H9 (cell line): Measurements from ENCODE around the gene ANK2. TPM values are rescaled to one million over a fixed set of nuclear protein-coding genes. Genes with fewer than 3 reads are reported as not detected.

Experiments used
- DNase-seq: peaks from one replicate; pipeline ENCODE4 v3.0.0-alpha.2; 2017
- H2AFZ ChIP-seq: one replicate; pipeline ENCODE4 v1.6.1; 2013; ENCODE audit warnings: mild to moderate bottlenecking, low read length, control low read depth, moderate library complexity
- H2AK5ac ChIP-seq: 2 replicates; pipeline ENCODE4 v1.6.1; 2013; ENCODE audit warnings: low read length, control low read depth, mixed read lengths; ENCODE audit not compliant: insufficient read length
- H2BK120ac ChIP-seq: one replicate; pipeline ENCODE4 v1.6.1; 2013; ENCODE audit warnings: low read depth, mild to moderate bottlenecking, low read length, control low read depth, inconsistent platforms; ENCODE audit not compliant: poor library complexity, severe bottlenecking
- H2BK12ac ChIP-seq: 2 replicates; pipeline ENCODE4 v1.6.1; 2013; ENCODE audit warnings: low read length, control low read depth, mixed read lengths, low read depth; ENCODE audit not compliant: insufficient read length
- H2BK15ac ChIP-seq: 2 replicates; pipeline ENCODE4 v1.6.1; 2013; ENCODE audit warnings: low read depth, low read length, control low read depth
- H2BK20ac ChIP-seq: one replicate; pipeline ENCODE4 v1.6.1; 2013; ENCODE audit warnings: low read depth, mild to moderate bottlenecking, low read length, control low read depth, inconsistent platforms; ENCODE audit not compliant: poor library complexity, severe bottlenecking
- H2BK5ac ChIP-seq: 2 replicates; pipeline ENCODE4 v1.6.1; 2013; ENCODE audit warnings: low read length, control low read depth, mixed read lengths; ENCODE audit not compliant: insufficient read length
- H3K14ac ChIP-seq: 2 replicates; pipeline ENCODE4 v1.6.1; 2013; ENCODE audit warnings: low read length, control low read depth; ENCODE audit not compliant: insufficient read depth
- H3K18ac ChIP-seq: 2 replicates; pipeline ENCODE4 v1.6.1; 2013; ENCODE audit warnings: low read depth, mild to moderate bottlenecking, mixed read lengths, low read length, control low read depth; ENCODE audit not compliant: insufficient read length
- H3K23ac ChIP-seq: 2 replicates; pipeline ENCODE4 v1.6.1; 2013; ENCODE audit warnings: low read length, control low read depth, mixed read lengths, low read depth; ENCODE audit not compliant: insufficient read length
- H3K23me2 ChIP-seq: 2 replicates; pipeline ENCODE4 v1.6.1; 2013; ENCODE audit warnings: low read depth, mild to moderate bottlenecking, mixed read lengths, low read length, control low read depth; ENCODE audit not compliant: insufficient read length, poor library complexity, severe bottlenecking
- H3K27ac ChIP-seq: 2 replicates; pipeline ENCODE4 v1.5.1; 2013; ENCODE audit warnings: low read length, control low read depth, mixed read lengths, low read depth; ENCODE audit not compliant: insufficient read length
- H3K27me3 ChIP-seq: 2 replicates; pipeline ENCODE4 v1.6.1; 2013; ENCODE audit warnings: low read length, control low read depth, inconsistent platforms; ENCODE audit not compliant: insufficient read depth
- H3K4ac ChIP-seq: 2 replicates; pipeline ENCODE4 v1.6.1; 2013; ENCODE audit warnings: low read depth, mild to moderate bottlenecking, control low read depth, inconsistent platforms, low read length, moderate library complexity
- H3K4me1 ChIP-seq: 2 replicates; pipeline ENCODE4 v1.6.1; 2013; ENCODE audit warnings: low read length, control low read depth, inconsistent platforms; ENCODE audit not compliant: insufficient read depth
- H3K4me2 ChIP-seq: 2 replicates; pipeline ENCODE4 v1.6.1; 2013; ENCODE audit warnings: low read length, control low read depth, mixed read lengths; ENCODE audit not compliant: insufficient read length, insufficient read depth
- H3K56ac ChIP-seq: 2 replicates; pipeline ENCODE4 v1.6.1; 2013; ENCODE audit warnings: low read depth, mild to moderate bottlenecking, mixed read lengths, low read length, control low read depth; ENCODE audit not compliant: insufficient read length
- H3K79me1 ChIP-seq: 2 replicates; pipeline ENCODE4 v1.6.1; 2013; ENCODE audit warnings: low read depth, mild to moderate bottlenecking, moderate library complexity, low read length, control low read depth, inconsistent platforms; ENCODE audit not compliant: insufficient read depth, poor library complexity, severe bottlenecking
- H3K79me2 ChIP-seq: 2 replicates; pipeline ENCODE4 v1.6.1; 2013; ENCODE audit warnings: low read length, control low read depth, inconsistent platforms; ENCODE audit not compliant: insufficient read depth
- H3K9ac ChIP-seq: 2 replicates; pipeline ENCODE4 v1.6.1; 2013; ENCODE audit warnings: low read length, control low read depth, mixed read lengths; ENCODE audit not compliant: insufficient read length; ENCODE audit errors: extremely low read depth
- H3K9me3 ChIP-seq: one replicate; pipeline ENCODE4 v1.6.1; 2013; ENCODE audit warnings: low read depth, low read length, inconsistent platforms; ENCODE audit not compliant: control insufficient read depth
- H3T11ph ChIP-seq: one replicate; pipeline ENCODE4 v1.6.1; 2013; ENCODE audit warnings: mild to moderate bottlenecking, low read length, control low read depth, inconsistent platforms
- H4K20me1 ChIP-seq: one replicate; pipeline ENCODE4 v1.6.1; 2013; ENCODE audit not compliant: control insufficient read depth, insufficient read length, insufficient read depth
- H4K5ac ChIP-seq: 2 replicates; pipeline ENCODE4 v1.6.1; 2013; ENCODE audit warnings: low read depth, mild to moderate bottlenecking, mixed read lengths, low read length, control low read depth; ENCODE audit not compliant: insufficient read length
- H4K8ac ChIP-seq: replicated peaks from 2 replicates; pipeline ENCODE4 v1.6.1; 2013; ENCODE audit warnings: low read length, control low read depth, mixed read lengths, low read depth; ENCODE audit not compliant: insufficient read length
- H4K91ac ChIP-seq: 2 replicates; pipeline ENCODE4 v1.6.1; 2013; ENCODE audit warnings: low read depth, mild to moderate bottlenecking, moderate library complexity, mixed read lengths, low read length, control low read depth; ENCODE audit not compliant: insufficient read length
- H3K27ac Mint-ChIP-seq, 3 experiments: 2 replicates in 2 of 3; 3 replicates in 1 of 3; pipeline ENCODE4 v1.8.0; 2020 to 2021; ENCODE audit warnings: mixed read lengths in 3 of 3, mild to moderate bottlenecking in 1 of 3, moderate library complexity in 1 of 3
- H3K27me3 Mint-ChIP-seq: 2 replicates; pipeline ENCODE4 v1.8.0; 2021; ENCODE audit warnings: low read depth, mild to moderate bottlenecking, moderate library complexity, mixed read lengths
- H3K36me3 Mint-ChIP-seq, 3 experiments: 2 replicates in 2 of 3; 3 replicates in 1 of 3; pipeline ENCODE4 v1.8.0; 2020 to 2021; ENCODE audit warnings: low read depth in 3 of 3, mixed read lengths in 3 of 3; ENCODE audit not compliant: insufficient read depth in 1 of 3
- H3K4me1 Mint-ChIP-seq, 2 experiments: 2 replicates each; pipeline ENCODE4 v1.8.0; 2020; ENCODE audit warnings: mixed read lengths in 2 of 2
- H3K4me3 Mint-ChIP-seq, 2 experiments: 2 replicates in 1 of 2; 3 replicates in 1 of 2; pipeline ENCODE4 v1.8.0; 2020 to 2021; ENCODE audit warnings: mild to moderate bottlenecking in 2 of 2, mixed read lengths in 2 of 2, moderate library complexity in 1 of 2
- H3K9me3 Mint-ChIP-seq, 2 experiments: 2 replicates in 1 of 2; 3 replicates in 1 of 2; pipeline ENCODE4 v1.8.0; 2020; ENCODE audit warnings: mild to moderate bottlenecking in 2 of 2, mixed read lengths in 2 of 2, moderate library complexity in 1 of 2
- WGBS: extraction: QIAGEN DNeasy Blood & Tissue Kit; methylation state at CpG from one replicate; pipeline ENCODE4 v1.1.7; 2013; ENCODE audit warnings: missing lambda C conversion rate, low lambda C conversion rate, mixed read lengths; ENCODE audit not compliant: insufficient read length; ENCODE audit errors: extremely low coverage; 5-methylcytosine and 5-hydroxymethylcytosine counted together
- total RNA-seq: library from RNA; stranded (reverse); gene quantifications from 2 replicates; pipeline ENCODE4 v1.2.1, GENCODE V29; 2021
- TF ChIP-seq, protein P1 (sequence below): fragments of 200-600 bp; sonication (generic); conservative IDR thresholded peaks from 3 replicates; pipeline ENCODE4 v1.8.0; 2021; ENCODE audit warnings: antibody characterized with exemption, mild to moderate bottlenecking

ANK2 gene
- total RNA-seq, 1 experiment from 2014 or later, result 36.8 TPM

DNA sequence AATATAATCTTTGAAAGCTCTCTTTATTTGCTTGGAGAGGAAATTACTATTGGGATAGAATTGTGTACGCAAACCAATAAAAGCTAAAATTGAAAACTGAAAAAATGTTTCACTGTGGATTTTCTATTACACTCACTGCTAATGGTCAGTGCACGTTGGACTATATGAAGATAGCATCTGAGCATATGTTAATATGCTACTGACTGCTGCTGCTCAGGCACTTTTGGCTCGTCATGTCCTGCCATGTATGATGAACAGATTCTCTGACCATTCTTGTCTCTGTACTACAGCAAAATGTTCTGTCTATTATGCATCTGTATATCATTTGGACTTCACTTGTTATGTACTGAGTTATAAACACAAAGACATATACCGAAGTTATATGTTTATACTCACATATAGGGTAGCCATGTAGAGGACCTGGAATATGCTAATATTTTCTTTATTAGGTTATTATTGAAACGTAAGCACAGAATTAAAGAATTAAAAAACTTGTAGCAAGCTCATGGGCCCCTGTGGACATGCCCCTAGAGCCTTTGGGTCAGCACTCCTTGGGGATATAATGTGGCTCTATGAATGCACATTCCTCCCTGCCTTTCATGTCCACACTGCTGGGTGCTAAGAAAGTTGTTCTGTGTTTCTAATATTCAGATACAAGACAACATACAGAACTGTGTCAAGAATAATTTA lies 120.8 kb downstream of the ANK2 start:
- Histone ChIP-seq H3K23me2 (no peaks in the 10 kb centered on the region), H3T11ph (no peak overlapping the region), H3K79me2 (no peaks in the 10 kb centered on the region), H2BK5ac (no peak overlapping the region), H3K27ac (no peak overlapping the region), H2AK5ac (no peak overlapping the region), H4K91ac (no peak overlapping the region), H4K5ac (no peak overlapping the region), H2AFZ (no peak overlapping the region), H3K9ac (no peak overlapping the region), H3K14ac (no peak overlapping the region), H4K20me1 (no peaks in the 10 kb centered on the region), H3K4me1 (no peaks in the 10 kb centered on the region), H4K8ac (no peak overlapping the region), H3K23ac (no peak overlapping the region), H2BK12ac (no peak overlapping the region), H3K9me3 (no peaks in the 10 kb centered on the region), H3K4ac (no peak overlapping the region), H2BK20ac (no peak overlapping the region), H3K79me1 (no peaks in the 10 kb centered on the region), H3K18ac (no peak overlapping the region), H3K4me2 (no peak overlapping the region), H3K56ac (no peak overlapping the region), H2BK120ac (no peak overlapping the region), H3K27me3 (no peaks in the 10 kb centered on the region), H2BK15ac (no peak overlapping the region)
- TF ChIP-seq, protein P1, sequence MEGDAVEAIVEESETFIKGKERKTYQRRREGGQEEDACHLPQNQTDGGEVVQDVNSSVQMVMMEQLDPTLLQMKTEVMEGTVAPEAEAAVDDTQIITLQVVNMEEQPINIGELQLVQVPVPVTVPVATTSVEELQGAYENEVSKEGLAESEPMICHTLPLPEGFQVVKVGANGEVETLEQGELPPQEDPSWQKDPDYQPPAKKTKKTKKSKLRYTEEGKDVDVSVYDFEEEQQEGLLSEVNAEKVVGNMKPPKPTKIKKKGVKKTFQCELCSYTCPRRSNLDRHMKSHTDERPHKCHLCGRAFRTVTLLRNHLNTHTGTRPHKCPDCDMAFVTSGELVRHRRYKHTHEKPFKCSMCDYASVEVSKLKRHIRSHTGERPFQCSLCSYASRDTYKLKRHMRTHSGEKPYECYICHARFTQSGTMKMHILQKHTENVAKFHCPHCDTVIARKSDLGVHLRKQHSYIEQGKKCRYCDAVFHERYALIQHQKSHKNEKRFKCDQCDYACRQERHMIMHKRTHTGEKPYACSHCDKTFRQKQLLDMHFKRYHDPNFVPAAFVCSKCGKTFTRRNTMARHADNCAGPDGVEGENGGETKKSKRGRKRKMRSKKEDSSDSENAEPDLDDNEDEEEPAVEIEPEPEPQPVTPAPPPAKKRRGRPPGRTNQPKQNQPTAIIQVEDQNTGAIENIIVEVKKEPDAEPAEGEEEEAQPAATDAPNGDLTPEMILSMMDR, result no peak
- Mint-ChIP-seq H3K9me3 (no peaks in the 10 kb centered on the region), H3K27me3 (no peaks in the 10 kb centered on the region), H3K4me3 (no peak overlapping the region), H3K27ac (no peak overlapping the region; a peak in 1 of 7 replicates), H3K36me3 (peaks cover 0 to 7% (median 3%) of the 10 kb centered on the region in 3 experiments; a peak in 4 of 7 replicates), H3K4me1 (peaks cover 29 to 36% of the 10 kb centered on the region in 2 experiments)
- DNase-seq, result no peak
- no CpG with 5 or more reads among the region's 5 CpGs for WGBS
